GM12891 (cell line): ENCODE data around the gene TMEM178B.

ENCODE experiments used
- PAX5 ChIP-seq: IDR thresholded peaks from 2 replicates; pipeline ENCODE4 v1.6.1; 2011; ENCODE audit warnings: low read length, moderate library complexity, mild to moderate bottlenecking; ENCODE audit not compliant: insufficient read depth, severe bottlenecking
- POLR2A ChIP-seq: IDR thresholded peaks from 2 replicates; pipeline ENCODE4 v1.6.1; 2011; ENCODE audit warnings: low read depth, low read length, control low read depth
- POLR2AphosphoS5 ChIP-seq: IDR thresholded peaks from 2 replicates; pipeline ENCODE4 v1.6.1; 2011; ENCODE audit warnings: low read depth, low read length, control low read depth
- TAF1 ChIP-seq: IDR thresholded peaks from 2 replicates; pipeline ENCODE4 v1.6.1; 2011; ENCODE audit warnings: low read depth, low read length, control low read depth

DNA sequence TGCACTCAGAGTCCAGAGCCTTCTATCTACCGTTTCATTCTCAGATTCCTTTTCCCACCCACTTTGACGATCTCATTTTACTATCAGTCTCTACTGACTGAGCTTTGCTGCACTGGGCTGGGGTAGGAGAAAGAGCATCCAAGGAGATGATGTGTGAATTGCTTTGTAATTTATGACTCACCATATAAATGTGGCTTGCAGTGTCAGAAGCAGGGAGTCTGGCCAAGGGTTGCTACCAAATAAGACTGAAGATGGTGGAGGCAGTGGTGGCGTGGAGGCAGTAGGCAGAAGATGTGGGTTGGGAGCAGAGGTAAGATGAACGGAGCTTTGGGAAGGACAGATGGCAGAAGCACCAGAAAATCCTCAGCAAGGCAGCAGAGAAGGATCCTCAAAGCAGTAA is 404.0 kb downstream of the TMEM178B start:
- TF ChIP-seq POLR2A (no peak), TAF1 (no peak), POLR2AphosphoS5 (no peak), PAX5 (no peak)
